Effector memory CD4-positive, alpha-beta T cell (primary cell): ENCODE measurements around the gene SNAPC4.
"Not testable (repeated sequence)": the region's sequence is repeated elsewhere in the genome, so short reads cannot be mapped to it uniquely, and the experiment has no call there.

Experiments
- DNase-seq, 3 donors: peaks; one replicate each; pipeline ENCODE4 v3.0.0-alpha.2; 2020
- H3K27ac ChIP-seq: 2 replicates; pipeline ENCODE4 v1.7.0; 2013; ENCODE audit warnings: mild to moderate bottlenecking, low read length, moderate library complexity; ENCODE audit not compliant: insufficient read depth, poor library complexity, severe bottlenecking
- H3K27me3 ChIP-seq: replicated peaks from 2 replicates; pipeline ENCODE4 v1.7.0; 2013; ENCODE audit warnings: mild to moderate bottlenecking, low read length; ENCODE audit not compliant: insufficient read depth, control insufficient read depth, poor library complexity, severe bottlenecking
- H3K36me3 ChIP-seq: 2 replicates; pipeline ENCODE4 v1.7.0; 2013; ENCODE audit warnings: mild to moderate bottlenecking, low read length, moderate library complexity; ENCODE audit not compliant: control insufficient read depth, insufficient read depth
- H3K4me1 ChIP-seq: 2 replicates; pipeline ENCODE4 v1.7.0; 2013; ENCODE audit warnings: low read length, mild to moderate bottlenecking; ENCODE audit not compliant: control insufficient read depth, insufficient read depth, poor library complexity, severe bottlenecking
- H3K4me3 ChIP-seq: 2 replicates; pipeline ENCODE4 v1.7.0; 2013; ENCODE audit warnings: low read length, low read depth, mild to moderate bottlenecking; ENCODE audit not compliant: insufficient read depth, poor library complexity, severe bottlenecking
- H3K9me3 ChIP-seq: 2 replicates; pipeline ENCODE4 v1.7.0; 2013; ENCODE audit warnings: mild to moderate bottlenecking, low read length, moderate library complexity; ENCODE audit not compliant: control insufficient read depth

SNAPC4 gene

GRCh38 chr9:136409557-136410455, 9.8 kb upstream of the SNAPC4 start:
- peak in 2 of 3 donors; percentile 11 to 12 for DNase-seq
- Histone ChIP-seq H3K4me1 (peaks cover 38% of the 10 kb centered on the region), H3K36me3 (peaks cover 52% of the 10 kb centered on the region), H3K27ac (peak overlapping the region; percentile 84), H3K9me3 (no peaks in the 10 kb centered on the region), H3K4me3 (peak overlapping the region; percentile 61), H3K27me3 (no peaks in the 10 kb centered on the region)

DNA sequence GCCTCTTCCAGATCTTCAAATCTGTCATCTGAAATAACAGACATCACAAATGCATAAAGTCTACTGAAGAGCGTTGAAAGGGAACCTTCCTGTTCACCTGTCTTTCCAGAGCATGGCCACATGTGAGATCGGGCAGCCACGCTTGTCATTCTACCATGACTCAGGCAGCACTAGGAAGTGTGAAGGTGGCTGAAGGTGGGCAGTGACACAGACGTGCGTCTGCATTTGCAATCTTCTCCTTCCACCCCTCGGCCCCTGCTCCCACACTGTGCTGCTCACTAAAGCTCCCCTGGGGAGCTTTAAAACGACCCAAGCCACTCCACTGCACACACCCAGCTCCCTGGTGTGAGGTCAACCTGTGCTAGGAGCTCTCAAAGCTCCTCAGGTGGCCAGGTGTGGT, 7.9 kb upstream of the SNAPC4 start:
- Histone ChIP-seq H3K9me3 (no peaks in the 10 kb centered on the region), H3K4me3 (no peak overlapping the region), H3K36me3 (peaks cover 34% of the 10 kb centered on the region), H3K4me1 (peaks cover 54% of the 10 kb centered on the region), H3K27ac (no peak overlapping the region), H3K27me3 (no peaks in the 10 kb centered on the region)
- DNase-seq, result no peak

GRCh38 chr9:136407061-136407460, 7.1 kb upstream of the SNAPC4 start:
- H3K4me1 ChIP-seq, result peaks cover 58% of the 10 kb centered on the region
- H3K27ac ChIP-seq, H3K4me3 ChIP-seq, H3K27me3 ChIP-seq, DNase-seq, H3K9me3 ChIP-seq: not testable (repeated sequence)
- H3K36me3 ChIP-seq, result peaks cover 26% of the 10 kb centered on the region

DNA sequence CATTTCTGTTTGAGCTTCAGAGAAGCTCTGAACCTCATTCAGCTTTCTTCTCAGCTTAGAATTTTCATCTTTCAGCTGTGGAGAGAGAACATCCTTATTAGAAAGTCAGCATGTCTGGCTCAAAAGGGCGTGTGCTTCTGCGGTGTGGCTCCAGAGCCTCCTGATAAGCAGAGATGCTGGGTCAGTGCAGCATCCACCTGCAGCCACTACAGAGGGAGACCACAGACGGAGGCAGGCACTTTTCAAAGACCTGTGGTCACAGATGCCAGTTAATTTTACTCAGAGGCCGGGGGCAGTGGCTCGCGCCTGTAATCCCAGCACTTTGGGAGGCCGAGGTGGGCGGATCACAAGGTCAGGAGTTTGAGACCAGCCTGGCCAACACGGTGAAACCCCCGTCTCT, 5.9 kb upstream of the SNAPC4 start:
- Histone ChIP-seq H3K4me1 (peaks cover 47% of the 10 kb centered on the region), H3K36me3 (peaks cover 22% of the 10 kb centered on the region), H3K27ac (peak overlapping the region; percentile 25)
- H3K4me3 ChIP-seq, DNase-seq, H3K9me3 ChIP-seq, H3K27me3 ChIP-seq: not testable (repeated sequence)

DNA sequence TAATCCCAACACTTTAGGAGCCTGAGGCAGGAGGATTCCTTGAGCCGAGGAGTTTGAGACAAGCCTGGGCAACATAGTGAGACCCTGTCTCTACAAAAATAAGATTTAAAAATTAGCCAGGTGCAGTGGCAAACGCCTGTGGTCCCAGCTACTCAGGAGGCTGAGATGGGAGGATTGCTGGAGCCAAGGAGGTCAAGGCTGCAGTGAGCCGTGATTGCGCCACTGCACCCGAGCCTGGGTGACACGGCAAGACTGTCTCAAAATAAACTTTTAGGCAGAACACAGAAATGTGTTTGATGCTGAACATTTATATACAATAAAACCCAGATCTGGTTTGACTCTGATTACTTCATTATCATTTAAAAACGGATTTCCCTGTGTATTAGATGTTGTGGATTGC, 5.5 kb upstream of the SNAPC4 start:
- DNase-seq, result no peak
- Histone ChIP-seq H3K4me3 (no peak overlapping the region), H3K4me1 (peaks cover 50% of the 10 kb centered on the region), H3K27ac (peak overlapping the region; percentile 73), H3K27me3 (no peaks in the 10 kb centered on the region), H3K9me3 (no peaks in the 10 kb centered on the region), H3K36me3 (peaks cover 22% of the 10 kb centered on the region)

DNA sequence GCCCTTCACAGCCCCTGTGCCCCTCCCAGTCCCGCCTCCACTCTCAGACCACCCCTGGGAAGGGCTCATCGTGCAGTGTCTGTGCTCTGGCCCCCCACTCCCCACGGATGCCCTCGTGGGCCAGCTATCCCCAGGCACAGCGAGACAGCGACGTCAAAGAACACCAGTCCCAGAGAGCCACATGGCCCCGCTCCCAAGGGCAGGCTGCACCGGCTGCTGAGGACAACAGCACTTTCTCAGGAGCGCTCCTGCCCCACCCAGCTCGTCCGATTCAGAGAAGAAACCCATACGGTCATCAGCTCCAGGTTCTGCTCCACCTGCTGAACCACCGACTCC, 4.8 kb upstream of the SNAPC4 start:
- Histone ChIP-seq H3K27ac (peak overlapping the region; percentile 73), H3K9me3 (no peaks in the 10 kb centered on the region), H3K4me1 (peaks cover 49% of the 10 kb centered on the region), H3K4me3 (no peak overlapping the region), H3K27me3 (no peaks in the 10 kb centered on the region), H3K36me3 (peaks cover 22% of the 10 kb centered on the region)
- no peak for DNase-seq

DNA sequence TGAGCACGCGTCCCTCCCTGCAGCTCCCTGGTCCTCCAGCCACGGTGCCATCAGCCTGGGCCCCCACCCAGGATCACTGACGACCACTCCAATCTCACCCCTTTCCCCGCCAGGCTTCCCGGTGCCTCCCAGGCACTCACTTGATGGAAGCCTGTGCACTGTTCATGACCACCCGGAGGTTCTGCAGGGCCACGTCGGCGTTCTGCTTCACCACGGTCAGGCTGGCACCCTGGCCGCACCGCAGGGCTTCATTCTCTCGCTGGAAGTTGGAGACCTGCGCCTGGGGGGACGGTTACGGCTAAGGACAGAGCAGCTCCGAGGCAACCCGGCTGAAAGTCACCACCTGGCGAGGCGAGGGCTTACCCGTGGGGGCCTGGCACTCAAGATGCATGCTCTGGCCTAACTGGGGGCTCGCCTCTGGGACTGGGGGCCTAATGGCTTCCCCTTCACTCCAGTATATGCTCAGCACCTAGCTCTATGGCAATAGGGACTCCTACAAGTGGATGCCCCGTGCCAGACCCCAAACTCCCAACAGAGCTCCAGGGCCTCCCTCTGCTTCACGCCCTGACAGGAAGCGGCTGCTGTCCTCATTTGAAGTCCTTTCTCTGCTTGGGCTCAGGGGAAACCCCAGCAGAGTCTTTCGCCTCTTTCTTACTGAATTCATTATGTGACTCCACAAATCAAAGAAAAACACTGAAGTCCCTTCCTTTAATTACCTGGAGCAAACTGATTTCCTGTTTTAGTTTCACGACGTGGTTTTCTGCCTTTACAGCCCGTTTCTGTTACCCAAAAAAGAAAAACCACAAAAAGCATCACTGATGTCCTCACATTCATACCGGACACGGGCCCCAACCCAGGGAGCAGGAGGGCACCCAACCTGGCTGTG, 4.2 kb upstream of the SNAPC4 start:
- Histone ChIP-seq H3K27me3 (no peaks in the 10 kb centered on the region), H3K9me3 (no peaks in the 10 kb centered on the region), H3K4me3 (no peak overlapping the region), H3K36me3 (peaks cover 22% of the 10 kb centered on the region), H3K4me1 (peaks cover 48% of the 10 kb centered on the region), H3K27ac (peak overlapping the region; percentile 73)
- DNase-seq, result peak; percentile 25 to 51 (median 30)

DNA sequence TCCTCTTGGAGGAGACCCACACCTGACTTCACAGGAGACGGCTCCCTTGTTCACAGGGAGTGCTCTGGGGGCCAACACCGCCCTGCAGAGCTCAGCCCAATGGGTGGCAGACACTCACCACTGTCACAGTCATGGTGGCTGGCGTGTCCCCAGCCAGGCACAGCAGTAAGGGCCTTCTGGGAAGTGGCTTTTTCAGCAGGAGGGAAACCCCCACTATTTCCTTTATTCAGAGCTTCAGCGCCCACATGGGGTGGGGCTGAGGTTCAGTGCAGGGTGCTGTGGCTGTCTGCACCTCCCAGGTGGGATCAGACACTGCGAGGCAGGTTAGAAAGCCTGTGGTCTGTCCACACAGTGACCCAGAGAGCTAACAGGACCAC, 3.6 kb upstream of the SNAPC4 start:
- peak; percentile 70 to 73 (median 72) for DNase-seq
- H3K36me3 ChIP-seq, result peaks cover 22% of the 10 kb centered on the region
- H3K4me1 ChIP-seq, result peaks cover 50% of the 10 kb centered on the region
- no peaks in the 10 kb centered on the region for H3K27me3 ChIP-seq
- no peaks in the 10 kb centered on the region for H3K9me3 ChIP-seq
- no peak overlapping the region for H3K4me3 ChIP-seq
- peak overlapping the region; percentile 73 for H3K27ac ChIP-seq

- H3K36me3 ChIP-seq, result peaks cover 18% of the 10 kb centered on the region
- H3K4me1 ChIP-seq, result peaks cover 50% of the 10 kb centered on the region
- no peak for DNase-seq
- H3K9me3 ChIP-seq, result no peaks in the 10 kb centered on the region
- no peak overlapping the region for H3K27ac ChIP-seq
- H3K27me3 ChIP-seq, result no peaks in the 10 kb centered on the region
- no peak overlapping the region for H3K4me3 ChIP-seq
These were observed 2.1 kb upstream of the SNAPC4 start for GRCh38 chr9:136402067-136402466.
